ENCODE data around the gene SF3B4. TPM values are rescaled to one million over a fixed set of nuclear protein-coding genes. Genes with fewer than 3 reads are reported as not detected.
A peak's percentile ranks its signal among the peaks of the same experiment; 100 is the strongest.

Gene SF3B4
- total RNA-seq, 4 donors from 2014 or later = 19.1 to 28.7 (median 22.2) TPM

- no peak overlapping the region for H3K4me3 ChIP-seq
- TF ChIP-seq EP300 (IDR thresholded peaks at IDR 0.05) = no peak
- TF ChIP-seq, protein P1, sequence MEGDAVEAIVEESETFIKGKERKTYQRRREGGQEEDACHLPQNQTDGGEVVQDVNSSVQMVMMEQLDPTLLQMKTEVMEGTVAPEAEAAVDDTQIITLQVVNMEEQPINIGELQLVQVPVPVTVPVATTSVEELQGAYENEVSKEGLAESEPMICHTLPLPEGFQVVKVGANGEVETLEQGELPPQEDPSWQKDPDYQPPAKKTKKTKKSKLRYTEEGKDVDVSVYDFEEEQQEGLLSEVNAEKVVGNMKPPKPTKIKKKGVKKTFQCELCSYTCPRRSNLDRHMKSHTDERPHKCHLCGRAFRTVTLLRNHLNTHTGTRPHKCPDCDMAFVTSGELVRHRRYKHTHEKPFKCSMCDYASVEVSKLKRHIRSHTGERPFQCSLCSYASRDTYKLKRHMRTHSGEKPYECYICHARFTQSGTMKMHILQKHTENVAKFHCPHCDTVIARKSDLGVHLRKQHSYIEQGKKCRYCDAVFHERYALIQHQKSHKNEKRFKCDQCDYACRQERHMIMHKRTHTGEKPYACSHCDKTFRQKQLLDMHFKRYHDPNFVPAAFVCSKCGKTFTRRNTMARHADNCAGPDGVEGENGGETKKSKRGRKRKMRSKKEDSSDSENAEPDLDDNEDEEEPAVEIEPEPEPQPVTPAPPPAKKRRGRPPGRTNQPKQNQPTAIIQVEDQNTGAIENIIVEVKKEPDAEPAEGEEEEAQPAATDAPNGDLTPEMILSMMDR (IDR thresholded peaks at IDR 0.05) = no peak
- no peak for TF ChIP-seq POLR2A (IDR thresholded peaks at IDR 0.05)
- TF ChIP-seq POLR2AphosphoS5 (IDR thresholded peaks at IDR 0.05) = no peak
- H3K36me3 ChIP-seq = peaks cover 52% of the 10 kb centered on the region
- no peaks in the 10 kb centered on the region for H3K27me3 ChIP-seq
- peaks cover 32% of the 10 kb centered on the region for H3K4me1 ChIP-seq
- H3K27ac ChIP-seq = no peak overlapping the region
- no peak for DNase-seq (ENCODE audit: low spot score in 2 of 2)
- no peaks in the 10 kb centered on the region for H3K9me3 ChIP-seq
- 78% methylated on average over 2 of the region's 2 CpGs for WGBS
Measured at GRCh38 chr1:149925751-149926150, 1.9 kb downstream of the SF3B4 start.

DNA sequence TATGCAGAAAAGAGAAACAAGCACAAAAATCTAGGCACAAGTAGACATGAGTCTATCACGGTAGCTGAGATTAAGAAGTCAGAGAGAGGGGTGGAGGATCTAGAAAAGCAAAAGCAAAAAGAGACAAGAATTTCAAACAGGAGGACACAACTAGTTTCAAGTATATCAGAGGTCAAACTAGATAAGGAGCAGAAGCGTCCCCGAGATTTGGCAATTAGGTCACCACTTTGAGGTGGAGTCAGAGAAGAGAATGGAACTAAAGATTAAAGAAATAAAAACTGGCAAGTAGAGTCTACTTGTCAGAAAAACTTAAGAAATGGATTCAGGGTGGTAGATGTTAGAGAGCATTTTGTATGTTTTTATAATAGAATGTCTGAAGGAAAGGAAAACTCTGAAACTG, 2.3 kb downstream of the SF3B4 start:
- DNase-seq (ENCODE audit: low spot score in 2 of 2) = no peak
- no peak overlapping the region for H3K27ac ChIP-seq
- peaks cover 48% of the 10 kb centered on the region for H3K36me3 ChIP-seq
- peaks cover 32% of the 10 kb centered on the region for H3K4me1 ChIP-seq
- H3K4me3 ChIP-seq = no peak overlapping the region
- 83% methylated on average over 3 of the region's 3 CpGs for WGBS
- no peaks in the 10 kb centered on the region for H3K27me3 ChIP-seq
- no peaks in the 10 kb centered on the region for H3K9me3 ChIP-seq
- TF ChIP-seq POLR2A (IDR thresholded peaks at IDR 0.05) (no peak), POLR2AphosphoS5 (IDR thresholded peaks at IDR 0.05) (no peak), EP300 (IDR thresholded peaks at IDR 0.05) (no peak)
- TF ChIP-seq, protein P1 (IDR thresholded peaks at IDR 0.05) = no peak

- Histone ChIP-seq H3K9me3 (no peaks in the 10 kb centered on the region), H3K36me3 (peaks cover 42% of the 10 kb centered on the region), H3K4me3 (no peak overlapping the region), H3K27me3 (no peaks in the 10 kb centered on the region), H3K27ac (no peak overlapping the region), H3K4me1 (peaks cover 31% of the 10 kb centered on the region)
- DNase-seq (ENCODE audit: low spot score in 2 of 2) = no peak
- 81% methylated on average over 10 of the region's 10 CpGs for WGBS
- TF ChIP-seq POLR2AphosphoS5 (IDR thresholded peaks at IDR 0.05) (no peak), POLR2A (IDR thresholded peaks at IDR 0.05) (no peak), EP300 (IDR thresholded peaks at IDR 0.05) (no peak)
- TF ChIP-seq, protein P1 (IDR thresholded peaks at IDR 0.05) = no peak
Measured at GRCh38 chr1:149923626-149924025, 4.0 kb downstream of the SF3B4 start.

- Histone ChIP-seq H3K36me3 (peaks cover 4% of the 10 kb centered on the region), H3K4me3 (peak within 1 kb of the TSS; percentile 45), H3K27ac (no peak within 1 kb of the TSS), H3K27me3 (peaks cover 9% of the 10 kb centered on the region), H3K4me1 (peaks cover 4% of the 10 kb centered on the region), H3K9me3 (no peaks in the 10 kb centered on the region)
- no peak for TF ChIP-seq EP300 (IDR thresholded peaks at IDR 0.05)
- TF ChIP-seq, protein P1 (IDR thresholded peaks at IDR 0.05) = no peak
- TF ChIP-seq POLR2AphosphoS5 (IDR thresholded peaks at IDR 0.05) = no peak
- no peak for TF ChIP-seq POLR2A (IDR thresholded peaks at IDR 0.05)
- DNase-seq (ENCODE audit: low spot score in 2 of 2) = no peak
- WGBS = 1% methylated on average over 24 of the region's 24 CpGs
Measured at GRCh38 chr1:149917571-149918144, 9.9 kb downstream of the SF3B4 start, which contains the start of gene SV2A. TSS of gene SV2A (minus strand) at chr1:149917844. CDS start at chr1:149913840, 4,004 bp downstream.

DNA sequence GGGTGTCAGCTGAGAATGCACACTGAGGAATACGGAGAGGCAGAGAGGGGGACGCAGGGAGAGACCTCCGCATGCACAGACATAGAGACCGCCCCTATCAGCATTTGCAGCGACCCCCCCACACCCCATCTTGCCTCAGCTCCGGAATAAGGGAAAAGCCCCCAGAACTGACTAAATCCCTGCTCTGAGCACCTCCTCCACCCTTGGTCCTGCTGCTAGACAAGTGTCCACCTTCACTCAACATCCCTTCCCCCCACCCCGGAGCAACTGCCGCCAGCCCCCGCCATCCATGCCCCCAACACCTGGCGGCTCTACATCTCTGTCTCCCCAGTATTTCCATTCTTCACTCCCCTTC, 10.7 kb downstream of the SF3B4 start:
- 25% methylated on average over 10 of the region's 10 CpGs for WGBS
- TF ChIP-seq, protein P1 (IDR thresholded peaks at IDR 0.05) = no peak
- TF ChIP-seq POLR2A (IDR thresholded peaks at IDR 0.05) (no peak), POLR2AphosphoS5 (IDR thresholded peaks at IDR 0.05) (no peak), EP300 (IDR thresholded peaks at IDR 0.05) (no peak)
- peaks cover 4% of the 10 kb centered on the region for H3K4me1 ChIP-seq
- H3K4me3 ChIP-seq = peak overlapping the region; percentile 45
- no peaks in the 10 kb centered on the region for H3K36me3 ChIP-seq
- no peak for DNase-seq (ENCODE audit: low spot score in 2 of 2)
- H3K27ac ChIP-seq = no peak overlapping the region
- no peaks in the 10 kb centered on the region for H3K9me3 ChIP-seq
- H3K27me3 ChIP-seq = peaks cover 9% of the 10 kb centered on the region
